ENCODE results near the gene FIG4.
"Not testable (repeated sequence)": the region's sequence is repeated elsewhere in the genome, so short reads cannot be mapped to it uniquely, and the experiment has no call there.

The FIG4 gene

DNA sequence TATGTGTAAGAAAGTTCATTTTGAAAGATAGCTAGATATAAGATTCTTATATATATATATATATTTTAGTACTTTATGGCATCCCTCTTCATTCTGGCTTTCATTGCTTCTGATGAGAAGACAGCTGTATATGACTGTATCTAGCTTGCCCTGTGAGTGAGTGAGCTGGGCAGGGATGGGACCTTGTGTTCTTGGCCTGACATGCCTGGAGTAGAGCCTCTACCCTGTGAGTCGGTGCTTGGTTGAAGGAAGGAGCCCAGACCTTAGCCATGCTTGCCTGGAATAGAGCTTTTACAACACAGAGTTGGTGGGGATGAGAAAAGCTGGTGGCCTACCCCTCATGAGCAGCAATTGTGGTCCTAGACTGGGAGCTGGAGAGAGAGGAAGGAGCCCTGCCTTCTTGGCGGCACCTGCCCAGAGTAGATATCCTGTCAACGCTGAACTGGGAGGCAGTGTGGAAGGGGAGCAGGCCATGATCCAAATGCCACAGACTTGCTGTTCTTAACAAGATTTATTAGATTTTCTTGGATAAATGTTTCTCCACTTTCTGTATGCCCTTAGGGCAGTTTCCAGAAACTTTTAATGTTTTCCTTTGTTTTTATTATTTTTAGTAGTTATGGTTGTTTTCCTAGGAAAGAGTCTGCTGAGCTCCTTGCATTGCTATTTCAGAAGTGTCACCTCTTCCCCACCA, 31.6 kb downstream of the FIG4 start:
- peaks cover 0 to 9% (median 6%) of the 10 kb centered on the region in 4 experiments for H3K36me3 ChIP-seq (ENCODE audit: control insufficient read depth in 4 of 4, insufficient read depth in 4 of 4, low read length in 3 of 4)
- 100% methylated on average over 3 of the region's 3 CpGs for WGBS (ENCODE audit: insufficient coverage)
- no peaks in the 10 kb centered on the region for H3K9me3 ChIP-seq (ENCODE audit: control extremely low read depth in 1 of 5, control insufficient read depth in 4 of 5, insufficient read depth in 2 of 5, low read depth in 1 of 5, low read length in 4 of 5)
- no peak overlapping the region for H3K4me3 ChIP-seq (ENCODE audit: control insufficient read depth in 1 of 7, extremely low read depth in 1 of 7, insufficient read depth in 4 of 7, low read depth in 2 of 7, low read length in 6 of 7)
- no peak overlapping the region for H3K27ac ChIP-seq (ENCODE audit: insufficient read depth in 1 of 2, low read depth in 1 of 2, low read length in 2 of 2, poor library complexity in 1 of 2, severe bottlenecking in 2 of 2)
- H3K27me3 ChIP-seq (replicated peaks in 2 of 5; ENCODE audit: control insufficient read depth in 4 of 5, insufficient read depth in 5 of 5, low read length in 4 of 5) = no peaks in the 10 kb centered on the region
- CTCF ChIA-PET = interaction anchor here (0.8 to 1.7 kb wide), 3 partner anchors 11 to 336 kb away, joined by 3 to 4 read pairs (median 3); no protein-coding TSS in a partner anchor
- no peak for DNase-seq
- peaks cover 0 to 7% (median 0%) of the 10 kb centered on the region in 4 experiments for H3K4me1 ChIP-seq (ENCODE audit: control extremely low read depth in 1 of 4, control insufficient read depth in 4 of 4, insufficient read depth in 4 of 4, low read length in 3 of 4)
- POLR2A ChIA-PET = no interaction called here

- WGBS (ENCODE audit: insufficient coverage) = no CpG with 5 or more reads among the region's 3 CpGs
Measured at GRCh38 chr6:109725250-109725649, 34.2 kb downstream of the FIG4 start.

GRCh38 chr6:109736273-109737025, 45.4 kb downstream of the FIG4 start:
- POLR2A ChIA-PET = no interaction called here

More at GRCh38 chr6:109725250-109725649, 34.2 kb downstream of the FIG4 start:
- H3K4me1 ChIP-seq (ENCODE audit: control extremely low read depth in 1 of 4, control insufficient read depth in 4 of 4, insufficient read depth in 4 of 4, low read length in 3 of 4); DNase-seq; H3K4me3 ChIP-seq (ENCODE audit: control insufficient read depth in 1 of 7, extremely low read depth in 1 of 7, insufficient read depth in 4 of 7, low read depth in 2 of 7, low read length in 6 of 7); POLR2A ChIA-PET; H3K36me3 ChIP-seq (ENCODE audit: control insufficient read depth in 4 of 4, insufficient read depth in 4 of 4, low read length in 3 of 4); H3K27ac ChIP-seq (ENCODE audit: insufficient read depth in 1 of 2, low read depth in 1 of 2, low read length in 2 of 2, poor library complexity in 1 of 2, severe bottlenecking in 2 of 2); H3K9me3 ChIP-seq (ENCODE audit: control extremely low read depth in 1 of 5, control insufficient read depth in 4 of 5, insufficient read depth in 2 of 5, low read depth in 1 of 5, low read length in 4 of 5); H3K27me3 ChIP-seq (replicated peaks in 2 of 5; ENCODE audit: control insufficient read depth in 4 of 5, insufficient read depth in 5 of 5, low read length in 4 of 5): not testable (repeated sequence)
- CTCF ChIA-PET = interaction anchor here (1.8 kb wide), 1 partner anchor 324 kb away, joined by 4 read pairs; no protein-coding TSS in a partner anchor

GRCh38 chr6:109738255-109738654, 47.2 kb downstream of the FIG4 start:
- Histone ChIP-seq H3K4me3 (ENCODE audit: control insufficient read depth in 1 of 7, extremely low read depth in 1 of 7, insufficient read depth in 4 of 7, low read depth in 2 of 7, low read length in 6 of 7) (no peak overlapping the region), H3K36me3 (ENCODE audit: control insufficient read depth in 4 of 4, insufficient read depth in 4 of 4, low read length in 3 of 4) (peaks cover 6 to 24% (median 17%) of the 10 kb centered on the region in 4 experiments), H3K4me1 (ENCODE audit: control extremely low read depth in 1 of 4, control insufficient read depth in 4 of 4, insufficient read depth in 4 of 4, low read length in 3 of 4) (no peaks in the 10 kb centered on the region), H3K9me3 (ENCODE audit: control extremely low read depth in 1 of 5, control insufficient read depth in 4 of 5, insufficient read depth in 2 of 5, low read depth in 1 of 5, low read length in 4 of 5) (peaks cover 0 to 3% (median 0%) of the 10 kb centered on the region in 5 experiments), H3K27ac (ENCODE audit: insufficient read depth in 1 of 2, low read depth in 1 of 2, low read length in 2 of 2, poor library complexity in 1 of 2, severe bottlenecking in 2 of 2) (no peak overlapping the region), H3K27me3 (replicated peaks in 2 of 5; ENCODE audit: control insufficient read depth in 4 of 5, insufficient read depth in 5 of 5, low read length in 4 of 5) (no peaks in the 10 kb centered on the region)
- POLR2A ChIA-PET = interaction anchor here (0.5 kb wide), 1 partner anchor 1719 kb away, joined by 4 read pairs; no protein-coding TSS in a partner anchor
- no peak for DNase-seq
- WGBS (ENCODE audit: insufficient coverage) = no CpG with 5 or more reads among the region's 1 CpG
- CTCF ChIA-PET = no interaction called here

More at GRCh38 chr6:109736273-109737025, 45.4 kb downstream of the FIG4 start:
- Histone ChIP-seq H3K4me1 (ENCODE audit: control extremely low read depth in 1 of 4, control insufficient read depth in 4 of 4, insufficient read depth in 4 of 4, low read length in 3 of 4) (no peaks in the 10 kb centered on the region), H3K36me3 (ENCODE audit: control insufficient read depth in 4 of 4, insufficient read depth in 4 of 4, low read length in 3 of 4) (peaks cover 6 to 24% (median 19%) of the 10 kb centered on the region in 4 experiments), H3K4me3 (ENCODE audit: control insufficient read depth in 1 of 7, extremely low read depth in 1 of 7, insufficient read depth in 4 of 7, low read depth in 2 of 7, low read length in 6 of 7) (no peak overlapping the region), H3K27ac (ENCODE audit: insufficient read depth in 1 of 2, low read depth in 1 of 2, low read length in 2 of 2, poor library complexity in 1 of 2, severe bottlenecking in 2 of 2) (no peak overlapping the region), H3K9me3 (ENCODE audit: control extremely low read depth in 1 of 5, control insufficient read depth in 4 of 5, insufficient read depth in 2 of 5, low read depth in 1 of 5, low read length in 4 of 5) (peaks cover 0 to 3% (median 0%) of the 10 kb centered on the region in 5 experiments), H3K27me3 (replicated peaks in 2 of 5; ENCODE audit: control insufficient read depth in 4 of 5, insufficient read depth in 5 of 5, low read length in 4 of 5) (no peaks in the 10 kb centered on the region)
- no peak for DNase-seq
- no CpG with 5 or more reads among the region's 1 CpG for WGBS (ENCODE audit: insufficient coverage)
- CTCF ChIA-PET = no interaction called here

DNA sequence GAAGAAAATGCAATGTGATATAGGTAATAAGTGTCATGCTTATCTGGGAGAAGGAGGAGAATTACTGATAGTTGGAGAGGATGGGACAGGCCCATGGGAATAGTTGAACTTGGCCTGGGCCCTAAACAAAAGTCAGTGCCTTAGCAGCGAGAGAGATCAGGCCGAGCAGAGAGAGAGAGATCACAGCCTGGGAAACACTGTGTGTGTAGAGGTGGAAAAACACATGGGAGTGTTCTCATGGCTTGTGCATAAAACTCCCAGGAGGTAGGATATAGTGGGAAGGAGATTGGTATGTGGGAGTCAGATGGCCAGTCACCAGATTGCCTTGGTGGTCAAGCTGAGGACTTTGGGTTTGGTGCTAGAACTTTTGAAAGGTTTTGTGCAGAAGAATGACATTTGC, 47.6 kb downstream of the FIG4 start:
- no peaks in the 10 kb centered on the region for H3K4me1 ChIP-seq (ENCODE audit: control extremely low read depth in 1 of 4, control insufficient read depth in 4 of 4, insufficient read depth in 4 of 4, low read length in 3 of 4)
- POLR2A ChIA-PET = interaction anchor here (0.5 kb wide), 1 partner anchor 1720 kb away, joined by 4 read pairs; no protein-coding TSS in a partner anchor
- WGBS (ENCODE audit: insufficient coverage) = 100% methylated on average over 2 of the region's 2 CpGs

DNA sequence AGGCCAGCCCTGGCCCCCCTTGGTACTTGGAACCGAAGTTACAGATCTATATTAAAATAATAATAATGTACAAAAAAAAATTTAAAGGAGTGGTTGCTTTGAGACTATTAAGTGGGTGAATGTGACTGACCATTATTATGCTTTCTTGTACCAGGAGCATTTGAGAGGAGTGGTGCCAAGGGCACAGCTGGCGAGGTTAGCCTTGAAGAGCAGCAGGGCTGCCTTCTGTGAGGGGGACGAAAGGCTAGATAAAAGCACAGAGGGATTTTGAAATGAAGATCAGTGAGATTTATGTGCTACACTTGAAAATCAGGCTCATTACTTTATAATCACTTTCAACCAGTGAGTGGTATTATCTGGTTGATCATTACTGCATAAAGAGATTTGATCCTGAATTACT, 48.6 kb downstream of the FIG4 start:
- ChIA-PET CTCF (interaction anchor here (1.2 kb wide), 1 partner anchor 49 kb away, joined by 3 read pairs; no protein-coding TSS in a partner anchor), POLR2A (no interaction called here)
- Histone ChIP-seq H3K4me1 (ENCODE audit: control extremely low read depth in 1 of 4, control insufficient read depth in 4 of 4, insufficient read depth in 4 of 4, low read length in 3 of 4) (no peaks in the 10 kb centered on the region), H3K27ac (ENCODE audit: insufficient read depth in 1 of 2, low read depth in 1 of 2, low read length in 2 of 2, poor library complexity in 1 of 2, severe bottlenecking in 2 of 2) (no peak overlapping the region), H3K27me3 (replicated peaks in 2 of 5; ENCODE audit: control insufficient read depth in 4 of 5, insufficient read depth in 5 of 5, low read length in 4 of 5) (no peaks in the 10 kb centered on the region), H3K4me3 (ENCODE audit: control insufficient read depth in 1 of 7, extremely low read depth in 1 of 7, insufficient read depth in 4 of 7, low read depth in 2 of 7, low read length in 6 of 7) (no peak overlapping the region), H3K36me3 (ENCODE audit: control insufficient read depth in 4 of 4, insufficient read depth in 4 of 4, low read length in 3 of 4) (peaks cover 10 to 24% (median 19%) of the 10 kb centered on the region in 4 experiments), H3K9me3 (ENCODE audit: control extremely low read depth in 1 of 5, control insufficient read depth in 4 of 5, insufficient read depth in 2 of 5, low read depth in 1 of 5, low read length in 4 of 5) (peaks cover 0 to 3% (median 0%) of the 10 kb centered on the region in 5 experiments)
- DNase-seq = no peak
- WGBS (ENCODE audit: insufficient coverage) = 100% methylated on average over 1 of the region's 3 CpGs

More for the DNA sequence above, 47.6 kb downstream of the FIG4 start:
- DNase-seq = no peak
- Histone ChIP-seq H3K27me3 (replicated peaks in 2 of 5; ENCODE audit: control insufficient read depth in 4 of 5, insufficient read depth in 5 of 5, low read length in 4 of 5) (no peaks in the 10 kb centered on the region), H3K36me3 (ENCODE audit: control insufficient read depth in 4 of 4, insufficient read depth in 4 of 4, low read length in 3 of 4) (peaks cover 8 to 24% (median 17%) of the 10 kb centered on the region in 4 experiments), H3K27ac (ENCODE audit: insufficient read depth in 1 of 2, low read depth in 1 of 2, low read length in 2 of 2, poor library complexity in 1 of 2, severe bottlenecking in 2 of 2) (no peak overlapping the region), H3K4me3 (ENCODE audit: control insufficient read depth in 1 of 7, extremely low read depth in 1 of 7, insufficient read depth in 4 of 7, low read depth in 2 of 7, low read length in 6 of 7) (no peak overlapping the region), H3K9me3 (ENCODE audit: control extremely low read depth in 1 of 5, control insufficient read depth in 4 of 5, insufficient read depth in 2 of 5, low read depth in 1 of 5, low read length in 4 of 5) (peaks cover 0 to 3% (median 0%) of the 10 kb centered on the region in 5 experiments)
- CTCF ChIA-PET = no interaction called here

Data from common myeloid progenitor, CD34-positive (primary cell).